NCI-H2227 (cell line): ENCODE measurements around the gene CAMK1D.

Source experiments
- DNase-seq: peaks from one replicate; lab custom pipeline; 2025; ENCODE audit not compliant: unreplicated experiment; lab: John Stamatoyannopoulos, UW

The CAMK1D gene

GRCh38 chr10:12397941-12398340 is 48.6 kb downstream of the CAMK1D start:
- DNase-seq = no peak

GRCh38 chr10:12400266-12400931 is 51.1 kb downstream of the CAMK1D start:
- no peak for DNase-seq

GRCh38 chr10:12401466-12401865 is 52.1 kb downstream of the CAMK1D start:
- no peak for DNase-seq

- no peak for DNase-seq
Measured at GRCh38 chr10:12403119-12403518, 53.8 kb downstream of the CAMK1D start.

DNA sequence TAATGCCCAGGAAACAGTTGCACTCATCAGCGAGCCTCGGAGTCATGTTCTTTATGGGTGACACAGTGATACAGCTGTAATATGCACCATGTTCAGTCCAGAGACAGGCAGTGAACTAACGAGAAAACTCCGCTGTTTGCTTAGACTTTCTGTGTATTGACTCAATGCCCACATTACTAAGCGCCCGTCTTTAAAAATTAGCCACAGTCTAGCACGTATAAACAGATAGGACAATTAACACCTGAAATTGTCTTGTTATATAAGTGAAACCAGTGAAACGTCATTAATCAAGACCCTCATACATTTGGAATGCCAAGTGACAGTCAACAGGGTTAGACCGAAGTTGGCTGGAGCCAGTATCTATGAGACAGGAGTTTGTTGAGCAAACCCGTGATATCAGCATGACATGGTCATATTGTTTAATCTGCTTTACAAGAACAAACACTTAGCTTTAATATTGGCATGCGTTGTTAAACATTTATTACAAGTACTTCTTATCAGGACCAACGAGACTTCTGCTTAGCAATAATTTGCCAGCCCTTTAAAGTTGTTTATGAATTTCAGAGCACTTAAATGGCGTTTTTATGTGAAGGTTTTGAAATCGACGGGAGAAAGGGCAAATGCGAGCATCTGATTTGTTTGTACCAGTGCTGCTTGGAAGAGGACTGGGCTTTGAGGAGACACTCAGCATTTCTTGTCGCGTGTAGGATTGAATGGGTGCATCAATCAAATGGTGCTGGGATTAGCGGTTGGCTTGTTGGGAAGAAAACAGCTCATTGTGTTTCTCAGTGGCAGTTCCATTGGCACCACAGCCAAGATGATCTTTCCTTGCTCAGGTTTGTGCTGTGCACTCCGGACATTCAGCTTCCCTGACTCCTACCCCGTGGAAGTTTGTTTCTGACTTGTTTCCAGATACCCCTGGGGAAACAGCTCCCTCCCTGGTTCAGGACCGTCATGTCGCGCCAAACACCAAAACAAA is 56.3 kb downstream of the CAMK1D start:
- DNase-seq = no peak

GRCh38 chr10:12406764-12407400 is 57.5 kb downstream of the CAMK1D start:
- DNase-seq = no peak

- DNase-seq = no peak
Measured at GRCh38 chr10:12408472-12408871, 59.1 kb downstream of the CAMK1D start.

DNA sequence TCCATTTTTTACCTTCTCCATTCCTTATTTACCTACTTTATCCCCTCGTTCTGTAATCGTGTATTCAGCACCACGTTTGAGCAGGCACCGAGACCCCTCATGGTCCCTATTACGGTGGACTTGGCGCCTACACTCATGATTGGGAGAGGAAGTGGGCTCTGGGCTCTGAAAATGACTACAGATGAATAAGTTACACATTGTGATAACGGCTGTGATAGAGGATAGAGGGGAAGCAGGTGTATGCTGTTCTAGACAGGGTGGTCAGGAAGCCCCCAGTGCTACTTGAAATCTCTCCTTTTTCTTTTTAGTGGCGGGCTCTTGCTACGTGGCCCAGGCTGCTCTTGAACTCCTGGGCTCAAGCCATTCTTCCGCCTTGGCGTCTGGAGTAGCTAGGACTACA is 59.8 kb downstream of the CAMK1D start:
- DNase-seq = no peak

DNA sequence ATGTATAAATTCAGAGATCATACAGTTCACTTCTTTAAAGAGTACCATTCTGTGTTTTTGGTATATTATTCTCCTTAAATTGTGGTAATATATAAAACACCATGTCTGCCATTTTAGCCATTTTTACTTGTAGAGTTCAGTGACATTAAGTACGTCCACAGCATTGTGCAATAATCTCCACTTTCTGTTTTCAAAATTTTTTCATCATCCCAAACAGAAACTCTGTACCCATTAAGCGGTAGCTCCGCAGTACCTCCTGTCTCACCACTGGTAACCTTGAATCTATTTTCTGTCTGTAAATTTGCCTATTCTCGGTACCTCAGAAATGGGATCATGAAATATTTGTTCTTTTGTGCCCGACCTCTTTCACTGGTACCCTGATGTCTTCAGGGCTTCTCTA is 60.3 kb downstream of the CAMK1D start:
- DNase-seq = no peak

DNA sequence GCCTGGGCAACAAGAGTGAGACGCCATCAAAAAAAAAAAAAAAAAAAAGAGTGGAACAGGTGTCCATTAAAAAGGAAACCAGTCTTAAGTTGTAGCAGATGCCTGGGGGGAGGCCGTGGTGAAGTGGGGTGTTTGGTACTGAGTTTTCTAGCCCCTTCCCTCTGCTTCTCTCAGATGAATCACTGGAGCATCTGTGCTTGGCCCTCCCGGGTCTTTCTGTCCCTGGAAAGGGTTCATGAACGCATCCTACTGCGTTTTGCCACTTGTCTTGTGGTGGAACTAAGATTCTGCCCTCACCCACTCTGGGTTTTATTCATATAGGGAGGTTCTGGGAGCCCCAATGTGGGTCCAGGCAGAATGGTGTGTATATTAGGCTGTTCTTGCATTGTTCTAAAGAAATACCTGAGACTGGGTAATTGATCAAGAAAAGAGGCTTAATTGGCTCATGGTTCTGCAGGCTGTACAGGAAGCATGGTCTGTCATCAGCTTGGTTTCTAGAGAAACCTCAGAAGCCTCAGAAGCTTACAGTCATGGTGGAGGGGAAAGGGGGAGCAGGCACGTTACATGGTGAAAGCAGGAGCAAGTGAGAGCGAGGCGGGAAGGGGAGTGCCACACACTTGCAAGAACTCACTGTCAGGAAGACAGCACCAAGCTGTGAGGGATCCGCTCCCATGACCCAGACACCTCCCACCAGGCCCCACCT is 63.5 kb downstream of the CAMK1D start:
- no peak for DNase-seq

- DNase-seq = no peak
Measured at GRCh38 chr10:12413369-12413711, 64.0 kb downstream of the CAMK1D start.

DNA sequence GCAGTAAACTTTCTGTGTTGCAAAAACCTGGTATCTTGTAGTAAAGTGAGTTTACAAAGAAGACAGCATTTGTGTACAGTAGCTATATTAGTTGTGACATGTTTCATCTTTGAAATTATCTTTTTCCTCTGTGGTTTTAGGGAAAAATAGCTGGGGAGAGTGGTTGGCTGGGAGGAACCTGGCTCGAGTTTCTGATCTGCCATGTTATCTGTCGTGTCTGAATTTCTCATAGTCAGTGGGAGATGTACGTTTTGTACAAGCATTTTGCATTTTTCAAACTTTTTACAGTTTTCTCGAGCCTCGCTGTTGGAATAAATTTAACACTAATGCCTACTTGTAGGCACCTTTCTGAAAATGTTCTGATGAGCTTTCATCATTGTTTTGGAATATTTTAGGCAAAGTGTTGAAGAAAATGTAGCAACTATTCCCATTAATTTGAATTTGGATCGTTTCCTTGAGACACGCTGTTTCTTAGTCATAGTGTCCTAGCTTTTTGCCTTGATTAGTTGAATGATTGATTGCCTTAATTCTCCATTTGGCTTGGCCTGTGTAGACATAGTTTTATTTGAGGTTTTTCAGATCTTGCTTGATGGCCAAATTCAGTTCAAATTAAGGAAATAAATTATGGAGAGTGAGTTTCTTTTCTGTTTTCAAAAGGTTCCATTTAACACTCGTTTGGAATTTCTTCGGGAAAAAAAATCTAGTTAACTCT is 65.1 kb downstream of the CAMK1D start:
- DNase-seq = no peak

GRCh38 chr10:12416344-12417050 is 67.2 kb downstream of the CAMK1D start:
- DNase-seq = no peak

DNA sequence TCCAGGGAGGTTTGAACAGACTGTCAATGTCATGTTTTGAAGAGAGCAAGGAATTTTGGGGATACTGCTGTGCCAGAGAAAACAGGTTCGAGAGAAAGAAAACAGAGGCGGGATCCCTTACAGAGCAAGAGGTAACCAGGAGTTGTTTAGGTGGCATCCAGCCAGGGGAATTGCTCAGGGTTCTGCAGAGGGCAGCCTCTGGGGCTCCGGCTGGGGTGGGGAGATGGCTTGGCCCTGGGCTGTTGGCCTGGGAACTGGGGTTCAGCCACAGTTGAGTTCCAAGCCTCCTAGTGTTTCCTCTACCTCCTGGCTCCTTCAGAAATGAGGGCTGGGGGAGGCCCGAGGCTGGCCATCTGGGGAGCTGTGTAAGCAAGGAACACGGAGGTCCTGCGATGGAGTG is 68.0 kb downstream of the CAMK1D start:
- no peak for DNase-seq

DNA sequence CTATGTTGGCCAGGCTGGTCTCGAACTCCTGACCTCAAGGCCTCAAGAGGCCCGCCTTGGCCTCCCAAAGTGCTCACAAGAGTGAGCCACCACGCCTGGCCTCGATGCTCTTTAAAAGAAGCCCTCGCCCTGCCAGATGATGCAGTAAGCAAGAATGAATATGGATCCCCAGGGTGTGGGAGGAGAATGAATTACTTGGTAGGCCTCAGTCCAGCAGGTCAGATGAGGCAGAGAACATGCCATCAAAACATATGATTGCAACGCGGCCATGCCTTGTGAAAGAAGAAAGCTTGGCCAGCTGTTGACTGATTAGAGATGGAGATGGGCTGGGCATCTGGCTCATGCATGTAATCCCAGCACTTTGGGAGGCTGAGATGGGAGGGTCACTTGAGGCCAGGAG is 68.7 kb downstream of the CAMK1D start:
- no peak for DNase-seq

GRCh38 chr10:12418725-12419261 is 69.4 kb downstream of the CAMK1D start:
- DNase-seq = no peak

- no peak for DNase-seq
Measured at GRCh38 chr10:12419262-12419847, 70.0 kb downstream of the CAMK1D start.

DNA sequence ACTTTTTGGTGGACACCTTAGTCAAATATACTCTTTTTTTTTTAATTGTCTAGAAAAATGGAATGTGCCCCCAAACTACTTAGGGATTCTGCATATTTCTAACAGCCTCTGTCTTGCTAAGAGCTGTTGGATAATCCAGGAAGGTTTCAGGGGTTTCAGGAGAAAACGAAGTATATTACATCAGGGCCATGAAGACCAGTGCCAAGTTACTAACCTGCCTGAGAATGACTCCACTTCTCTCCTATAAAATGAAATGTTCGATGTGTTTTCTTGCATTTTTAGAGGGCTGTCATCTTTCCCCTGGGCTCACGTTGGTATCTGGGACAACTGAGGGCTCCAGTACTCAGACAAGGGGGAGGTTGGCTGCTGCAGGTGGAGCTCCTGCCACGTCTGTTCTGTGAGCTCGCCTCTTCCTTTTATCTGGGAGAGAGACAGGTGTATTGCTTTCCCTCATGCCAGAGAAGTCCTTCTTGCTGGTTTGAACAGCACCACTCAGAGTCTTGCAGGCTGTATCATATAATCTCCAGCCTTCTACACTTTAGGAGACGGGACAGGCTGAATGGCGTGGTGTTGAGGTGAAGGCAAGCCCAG is 71.3 kb downstream of the CAMK1D start:
- DNase-seq = no peak

DNA sequence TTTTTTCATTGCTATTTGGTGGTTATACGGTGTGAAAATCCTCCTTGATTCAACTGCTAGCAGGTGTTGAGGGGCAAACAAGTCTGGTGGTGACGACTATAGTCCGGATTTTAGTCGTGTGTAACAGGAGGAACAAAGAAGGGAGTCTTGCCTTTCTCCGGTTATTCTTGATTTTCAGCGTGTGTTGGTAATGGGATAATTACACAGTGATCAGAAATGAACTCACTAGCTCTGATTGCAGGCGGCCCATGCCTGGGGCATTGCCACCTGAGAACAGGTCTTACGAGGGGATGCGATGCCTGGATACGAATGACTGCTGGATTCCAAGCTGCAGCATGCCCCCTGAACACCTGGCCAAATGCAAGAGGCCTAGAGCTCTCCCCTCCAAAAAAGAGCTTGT is 72.8 kb downstream of the CAMK1D start:
- no peak for DNase-seq
